Sciatic nerve (tissue), 2 donors: ENCODE data around the gene RAP1B. TPM values are rescaled to one million over a fixed set of nuclear protein-coding genes. Genes with fewer than 3 reads are reported as not detected.

Experiments
- ATAC-seq: fragments of 200-7000 bp; cut with Tn5 transposase; one replicate; pipeline ENCODE4 v1.9.1; 2020; ENCODE audit warnings: mild to moderate bottlenecking, moderate library complexity
- DNase-seq: peaks from one replicate; pipeline ENCODE4 v3.0.0-alpha.2; 2020; ENCODE audit warnings: low spot score
- intact Hi-C: fragments of 100-400 bp; cut with DNase I; formaldehyde crosslinking; loops from one replicate; pipeline ENCODE4 v1.14.2; 2022
- total RNA-seq: library from RNA; stranded (reverse); fragmentation: NEBNext Ultra II Directional; extraction: Animal tissue kit (Norgen Biotek cat#: 25700); gene quantifications from one replicate; pipeline ENCODE4 v1.2.1, GENCODE V29; 2021
- donor health status: DM: no; HTN: no; CAD: no.
- donor health status: DM: no; HTN: no; CAD: no.

RAP1B gene
- total RNA-seq, 1 donor from 2014 or later, result 172 TPM

GRCh38 chr12:68609998-68610369 lies 715 bp upstream of the RAP1B start:
- intact Hi-C loops, result no loop called here
- DNase-seq (no peak), ATAC-seq (peak; percentile 46)

GRCh38 chr12:68611094-68611805 lies 551 bp downstream of the RAP1B start:
- intact Hi-C loops, result no loop called here
- ATAC-seq, result peak; percentile 65
- peak; percentile 83 for DNase-seq

GRCh38 chr12:68611806-68612160 lies 1.1 kb downstream of the RAP1B start:
- DNase-seq (no peak), ATAC-seq (no peak)
- intact Hi-C loops, result no loop called here

- intact Hi-C loops, result no loop called here
- ATAC-seq, result no peak
- no peak for DNase-seq
Measured at GRCh38 chr12:68612202-68612601, 1.5 kb downstream of the RAP1B start.

- no peak for ATAC-seq
- intact Hi-C loops, result no loop called here
- no peak for DNase-seq
Measured at GRCh38 chr12:68612697-68613096, 2.0 kb downstream of the RAP1B start.

GRCh38 chr12:68613209-68613904 lies 2.7 kb downstream of the RAP1B start:
- DNase-seq (no peak), ATAC-seq (no peak)
- intact Hi-C loops, result no loop called here

GRCh38 chr12:68614105-68614679 lies 3.5 kb downstream of the RAP1B start:
- ATAC-seq (no peak), DNase-seq (no peak)
- intact Hi-C loops, result no loop called here

- no peak for DNase-seq
- no peak for ATAC-seq
- intact Hi-C loops, result no loop called here
Measured at GRCh38 chr12:68614769-68615168, 4.1 kb downstream of the RAP1B start.

GRCh38 chr12:68617160-68617926 lies 6.6 kb downstream of the RAP1B start:
- ATAC-seq, result no peak
- intact Hi-C loops, result no loop called here
- DNase-seq, result no peak

GRCh38 chr12:68619541-68619940 lies 8.8 kb downstream of the RAP1B start:
- intact Hi-C loops, result no loop called here
- DNase-seq (no peak), ATAC-seq (no peak)

- intact Hi-C loops, result no loop called here
- ATAC-seq, result no peak
- DNase-seq, result no peak
Measured at GRCh38 chr12:68620519-68621471, 10.1 kb downstream of the RAP1B start.

- intact Hi-C loops, result no loop called here
- ATAC-seq (no peak), DNase-seq (no peak)
Measured at GRCh38 chr12:68621472-68622081, 10.9 kb downstream of the RAP1B start.

- intact Hi-C loops, result no loop called here
- no peak for DNase-seq
- no peak for ATAC-seq
Measured at GRCh38 chr12:68622250-68622649, 11.6 kb downstream of the RAP1B start.

- no peak for DNase-seq
- intact Hi-C loops, result no loop called here
- no peak for ATAC-seq
Measured at GRCh38 chr12:68623059-68623458, 12.4 kb downstream of the RAP1B start.

- DNase-seq (no peak), ATAC-seq (no peak)
- intact Hi-C loops, result no loop called here
Measured at GRCh38 chr12:68623984-68624383, 13.3 kb downstream of the RAP1B start.

- no peak for ATAC-seq
- intact Hi-C loops, result no loop called here
Measured at GRCh38 chr12:68624933-68625332, 14.2 kb downstream of the RAP1B start.

GRCh38 chr12:68627673-68628319 lies 17.1 kb downstream of the RAP1B start:
- no peak for DNase-seq
- no peak for ATAC-seq
- intact Hi-C loops, result no loop called here

More at GRCh38 chr12:68624933-68625332, 14.2 kb downstream of the RAP1B start:
- DNase-seq, result no peak

- DNase-seq (no peak), ATAC-seq (no peak)
- intact Hi-C loops, result no loop called here
Measured at GRCh38 chr12:68628698-68629097, 18.0 kb downstream of the RAP1B start.
